ENCODE data around the gene MEF2A.

DNA sequence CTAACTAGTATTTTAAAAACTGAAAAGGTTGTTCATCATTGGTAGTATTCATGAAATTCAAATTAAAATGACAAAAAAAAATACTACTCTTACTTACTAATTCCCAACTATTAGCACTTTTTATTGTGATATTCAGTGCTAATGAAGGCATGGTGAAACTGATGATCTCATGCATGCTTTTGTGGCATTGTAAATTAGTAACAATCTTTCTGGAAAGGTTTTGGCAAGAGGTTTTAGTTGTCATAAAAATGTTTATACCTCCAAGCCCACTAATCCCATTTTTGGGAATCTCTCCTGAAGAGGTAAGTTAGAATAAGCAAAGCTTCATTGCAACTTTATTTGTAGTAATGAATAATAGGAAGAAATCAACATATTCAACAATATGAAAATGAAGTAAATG lies 114.5 kb downstream of the MEF2A start:
- TF ChIP-seq POLR2A (IDR thresholded peaks at IDR 0.05; ENCODE audit: low read depth, low read length) (no peak), POLR2AphosphoS5 (IDR thresholded peaks at IDR 0.05; ENCODE audit: low read depth, low read length) (no peak), TAF1 (IDR thresholded peaks at IDR 0.05; ENCODE audit: low read depth, low read length) (no peak), PAX5 (IDR thresholded peaks at IDR 0.05; ENCODE audit: insufficient read depth, low read length, severe bottlenecking) (no peak), POU2F2 (IDR thresholded peaks at IDR 0.05; ENCODE audit: low read depth, low read length) (no peak)
